ENCODE measurements around the gene KCNQ1. TPM values are rescaled to one million over a fixed set of nuclear protein-coding genes. Genes with fewer than 3 reads are reported as not detected.
A peak's percentile ranks its signal among the peaks of the same experiment; 100 is the strongest.

The KCNQ1 gene
- total RNA-seq, 1 donor from 2014 or later, result 4.8 TPM

DNA sequence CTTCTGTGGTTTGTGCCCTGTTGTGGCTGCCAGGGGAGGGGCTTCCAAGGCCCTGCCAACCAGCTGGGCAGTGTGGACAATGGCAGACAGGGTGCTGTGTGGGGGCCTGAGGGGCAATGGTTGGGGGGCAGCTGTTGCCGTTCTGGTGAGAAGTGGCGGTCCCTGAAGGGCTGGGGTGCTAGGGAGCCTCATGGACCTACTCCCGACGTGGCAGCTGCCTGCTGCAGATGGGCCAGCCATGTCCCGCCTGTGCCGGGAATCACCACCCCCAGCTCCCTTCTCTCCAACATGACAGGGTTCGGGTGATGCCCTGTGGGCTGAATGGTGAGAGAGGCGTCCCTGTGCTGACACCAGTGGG lies 74.2 kb downstream of the KCNQ1 start:
- TF ChIP-seq, protein P1, sequence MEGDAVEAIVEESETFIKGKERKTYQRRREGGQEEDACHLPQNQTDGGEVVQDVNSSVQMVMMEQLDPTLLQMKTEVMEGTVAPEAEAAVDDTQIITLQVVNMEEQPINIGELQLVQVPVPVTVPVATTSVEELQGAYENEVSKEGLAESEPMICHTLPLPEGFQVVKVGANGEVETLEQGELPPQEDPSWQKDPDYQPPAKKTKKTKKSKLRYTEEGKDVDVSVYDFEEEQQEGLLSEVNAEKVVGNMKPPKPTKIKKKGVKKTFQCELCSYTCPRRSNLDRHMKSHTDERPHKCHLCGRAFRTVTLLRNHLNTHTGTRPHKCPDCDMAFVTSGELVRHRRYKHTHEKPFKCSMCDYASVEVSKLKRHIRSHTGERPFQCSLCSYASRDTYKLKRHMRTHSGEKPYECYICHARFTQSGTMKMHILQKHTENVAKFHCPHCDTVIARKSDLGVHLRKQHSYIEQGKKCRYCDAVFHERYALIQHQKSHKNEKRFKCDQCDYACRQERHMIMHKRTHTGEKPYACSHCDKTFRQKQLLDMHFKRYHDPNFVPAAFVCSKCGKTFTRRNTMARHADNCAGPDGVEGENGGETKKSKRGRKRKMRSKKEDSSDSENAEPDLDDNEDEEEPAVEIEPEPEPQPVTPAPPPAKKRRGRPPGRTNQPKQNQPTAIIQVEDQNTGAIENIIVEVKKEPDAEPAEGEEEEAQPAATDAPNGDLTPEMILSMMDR (conservative IDR thresholded peaks at IDR 0.05), result no peak
- no peaks in the 10 kb centered on the region for H3K4me1 Mint-ChIP-seq (ENCODE audit: unreplicated experiment)
- H3K9me3 Mint-ChIP-seq, result no peaks in the 10 kb centered on the region
- H3K27me3 Mint-ChIP-seq, result peaks cover 8% of the 10 kb centered on the region
- no peak overlapping the region for H3K27ac Mint-ChIP-seq
- DNase-seq (ENCODE audit: extremely low spot score, unreplicated experiment), result no peak
- no peaks in the 10 kb centered on the region for H3K36me3 Mint-ChIP-seq
- H3K4me3 Mint-ChIP-seq, result no peak overlapping the region

DNA sequence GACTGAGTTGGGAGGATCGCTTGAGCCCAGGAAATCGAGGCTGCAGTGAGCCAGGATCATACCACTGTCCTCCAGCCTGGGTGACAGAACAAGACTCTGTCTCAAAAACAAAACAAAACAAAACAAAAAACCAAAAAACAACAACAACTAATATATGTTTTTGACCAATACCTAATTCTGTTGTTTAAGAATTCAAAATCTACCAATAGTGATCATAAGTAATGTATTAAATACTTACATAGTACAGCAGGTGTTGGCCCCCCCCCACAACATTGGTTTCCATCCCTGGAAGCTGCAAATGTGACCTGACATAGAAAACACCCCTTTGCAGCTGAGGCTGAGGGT lies 74.7 kb downstream of the KCNQ1 start:
- no peaks in the 10 kb centered on the region for H3K36me3 Mint-ChIP-seq

DNA sequence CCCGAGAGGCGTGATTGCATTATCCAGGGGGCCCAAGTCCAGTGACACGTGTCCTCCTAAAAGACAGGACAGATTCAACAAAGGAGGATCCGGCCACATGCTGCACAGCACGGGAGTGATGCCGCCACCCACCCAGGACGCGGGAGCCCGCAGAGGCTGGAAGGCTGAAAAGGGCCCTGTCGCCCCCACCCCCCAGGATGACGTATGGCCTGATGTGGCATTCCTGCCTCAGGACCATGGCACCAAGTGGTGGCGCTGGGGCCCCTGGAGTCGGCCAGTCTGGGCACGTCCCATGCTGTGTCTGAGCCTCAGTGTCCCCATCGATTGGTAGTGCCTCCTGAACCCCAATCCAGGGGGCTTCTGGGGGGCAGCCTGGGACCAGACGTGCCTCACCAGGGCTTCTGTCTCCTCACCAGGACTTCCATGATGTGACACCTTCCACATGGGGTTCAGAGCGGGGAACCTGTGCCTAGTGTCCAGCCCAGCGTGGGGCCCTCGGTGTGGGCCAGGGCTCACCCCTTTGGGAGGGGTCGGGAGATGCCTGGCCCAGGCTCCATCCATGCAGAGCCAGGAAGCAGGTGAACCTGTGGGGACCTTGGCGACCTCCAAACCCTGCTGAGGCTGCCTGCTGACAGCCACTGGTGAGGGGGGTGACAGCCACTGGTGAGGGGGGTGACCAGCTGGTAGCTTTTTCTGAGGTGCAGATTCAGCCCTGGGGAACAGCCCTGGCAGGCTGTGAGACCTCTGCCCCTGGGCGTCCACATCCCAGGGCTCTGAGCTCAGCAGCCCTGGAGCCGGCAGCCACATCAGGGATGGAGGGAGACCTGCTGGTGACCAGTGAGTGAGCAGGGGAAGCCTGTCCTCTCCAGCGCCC lies 75.3 kb downstream of the KCNQ1 start:
- Mint-ChIP-seq H3K4me3 (no peak overlapping the region), H3K4me1 (ENCODE audit: unreplicated experiment) (no peaks in the 10 kb centered on the region), H3K27ac (no peak overlapping the region), H3K27me3 (peaks cover 6% of the 10 kb centered on the region), H3K9me3 (no peaks in the 10 kb centered on the region), H3K36me3 (no peaks in the 10 kb centered on the region)
- DNase-seq (ENCODE audit: extremely low spot score, unreplicated experiment), result peak; percentile 62
- TF ChIP-seq, protein P1 (conservative IDR thresholded peaks at IDR 0.05), result no peak

More for the DNA sequence above, 74.7 kb downstream of the KCNQ1 start:
- TF ChIP-seq, protein P1 (conservative IDR thresholded peaks at IDR 0.05), result no peak
- H3K9me3 Mint-ChIP-seq, result no peaks in the 10 kb centered on the region
- peaks cover 8% of the 10 kb centered on the region for H3K27me3 Mint-ChIP-seq
- DNase-seq (ENCODE audit: extremely low spot score, unreplicated experiment), result no peak
- no peak overlapping the region for H3K27ac Mint-ChIP-seq
- H3K4me3 Mint-ChIP-seq, result no peak overlapping the region
- no peaks in the 10 kb centered on the region for H3K4me1 Mint-ChIP-seq (ENCODE audit: unreplicated experiment)

DNA sequence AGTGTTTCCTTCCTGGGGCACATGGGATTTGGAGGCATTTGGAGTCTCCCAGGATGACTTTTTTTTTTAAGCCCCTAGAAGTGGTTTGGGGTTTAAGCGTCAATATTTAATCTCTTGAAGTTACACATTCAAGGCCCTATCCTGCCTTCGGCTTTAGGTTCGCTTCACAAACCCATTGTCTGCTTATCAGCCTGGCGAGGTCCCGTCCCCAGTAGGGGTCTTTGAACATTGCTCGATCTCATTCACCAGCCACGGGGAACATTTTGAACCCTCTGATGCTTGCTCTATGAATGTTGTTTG lies 75.9 kb downstream of the KCNQ1 start:
- peaks cover 5% of the 10 kb centered on the region for H3K27me3 Mint-ChIP-seq
- no peaks in the 10 kb centered on the region for H3K9me3 Mint-ChIP-seq
- TF ChIP-seq, protein P1 (conservative IDR thresholded peaks at IDR 0.05), result no peak
- no peaks in the 10 kb centered on the region for H3K36me3 Mint-ChIP-seq
- H3K4me3 Mint-ChIP-seq, result no peak overlapping the region
- DNase-seq (ENCODE audit: extremely low spot score, unreplicated experiment), result no peak
- no peaks in the 10 kb centered on the region for H3K4me1 Mint-ChIP-seq (ENCODE audit: unreplicated experiment)
- H3K27ac Mint-ChIP-seq, result no peak overlapping the region

DNA sequence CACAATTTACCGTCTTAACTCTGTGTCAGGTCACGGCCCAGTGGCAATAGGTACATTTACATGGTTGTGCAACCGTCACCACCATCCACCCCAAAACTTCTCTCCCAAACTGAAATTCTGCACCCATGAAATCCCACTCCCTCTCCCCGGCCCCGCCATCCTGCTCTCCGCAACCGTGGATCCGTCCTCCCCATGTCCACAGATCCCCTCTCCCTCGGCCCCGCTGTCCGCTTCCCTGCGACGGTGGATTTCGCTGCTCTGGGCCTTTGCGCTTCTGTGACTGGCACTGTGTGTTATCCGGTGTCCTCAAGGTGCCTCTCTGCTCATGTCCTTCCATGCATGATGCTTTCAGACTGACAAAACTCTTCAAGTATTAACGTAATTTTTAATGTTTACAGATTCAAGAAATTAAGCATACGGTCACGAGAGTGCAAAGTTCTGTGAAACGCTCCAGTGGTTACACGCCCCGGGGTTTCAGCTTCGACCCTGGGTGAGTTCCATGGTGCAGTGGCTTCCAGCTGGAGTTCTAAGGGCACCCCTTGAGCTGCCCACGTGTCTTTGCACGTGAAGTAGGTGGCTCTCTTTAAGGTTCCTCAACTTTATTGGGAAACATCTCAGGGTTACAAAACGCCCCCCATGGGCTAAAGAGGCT lies 76.4 kb downstream of the KCNQ1 start:
- TF ChIP-seq, protein P1 (conservative IDR thresholded peaks at IDR 0.05), result no peak
- H3K36me3 Mint-ChIP-seq, result no peaks in the 10 kb centered on the region
- no peak overlapping the region for H3K27ac Mint-ChIP-seq
- DNase-seq (ENCODE audit: extremely low spot score, unreplicated experiment), result no peak
- no peaks in the 10 kb centered on the region for H3K9me3 Mint-ChIP-seq
- no peak overlapping the region for H3K4me3 Mint-ChIP-seq
- peaks cover 5% of the 10 kb centered on the region for H3K27me3 Mint-ChIP-seq
- H3K4me1 Mint-ChIP-seq (ENCODE audit: unreplicated experiment), result no peaks in the 10 kb centered on the region

All from type B pancreatic cell (in vitro differentiated cells).